Activated CD4-positive, alpha-beta T cell treated with anti-CD3 and anti-CD28 coated beads for 36 hours (primary cell): ENCODE data around the gene CNTN3. TPM values are rescaled to one million over a fixed set of nuclear protein-coding genes. Genes with fewer than 3 reads are reported as not detected.

ENCODE experiments used
- ATAC-seq: fragments of 200-7000 bp; cut with Tn5 transposase; one replicate; pipeline ENCODE4 v1.10.0; 2021; ENCODE audit warnings: mild to moderate bottlenecking, moderate library complexity
- CTCF ChIA-PET: fragments of 350-600 bp; sonication (Branson Sonifier 250); formaldehyde crosslinking; loops from one replicate; lab custom pipeline; 2021; ENCODE audit warnings: antibody characterized with exemption; lab: Charles Lee
- POLR2A ChIA-PET: fragments of 350-600 bp; sonication (Branson Sonifier 250); formaldehyde crosslinking; loops from one replicate; lab custom pipeline; 2021; ENCODE audit warnings: antibody characterized with exemption, inconsistent platforms; lab: Charles Lee
- DNase-seq: peaks from one replicate; pipeline ENCODE4 v3.0.0-alpha.2; 2020
- H3K27ac Mint-ChIP-seq: one replicate; pipeline ENCODE4 v1.8.0; 2021; ENCODE audit warnings: mixed read lengths
- H3K27me3 Mint-ChIP-seq: one replicate; pipeline ENCODE4 v1.8.0; 2021; ENCODE audit warnings: mixed read lengths
- H3K36me3 Mint-ChIP-seq: one replicate; pipeline ENCODE4 v1.8.0; 2021; ENCODE audit warnings: low read depth, mixed read lengths
- H3K4me1 Mint-ChIP-seq: one replicate; pipeline ENCODE4 v1.8.0; 2021; ENCODE audit warnings: mixed read lengths
- H3K4me3 Mint-ChIP-seq: one replicate; pipeline ENCODE4 v1.8.0; 2021; ENCODE audit warnings: mild to moderate bottlenecking, moderate library complexity, mixed read lengths
- H3K9me3 Mint-ChIP-seq: one replicate; pipeline ENCODE4 v1.8.0; 2021; ENCODE audit warnings: low read depth, mixed read lengths
- intact Hi-C, 2 experiments: fragments of 100-400 bp; cut with DNase I in 1 of 2; cut with micrococcal nuclease in 1 of 2; formaldehyde crosslinking; loops; one replicate each; pipeline versions ENCODE4 v1.14.2 to v1.15.1; 2022 to 2024; cut with DNase I, micrococcal nuclease
- total RNA-seq, 2 experiments: library from RNA; stranded (reverse); gene quantifications; one replicate each; pipeline ENCODE4 v1.2.3, GENCODE V29; 2021

The CNTN3 gene
- total RNA-seq, 2 experiments from 2014 or later, result not detected

DNA sequence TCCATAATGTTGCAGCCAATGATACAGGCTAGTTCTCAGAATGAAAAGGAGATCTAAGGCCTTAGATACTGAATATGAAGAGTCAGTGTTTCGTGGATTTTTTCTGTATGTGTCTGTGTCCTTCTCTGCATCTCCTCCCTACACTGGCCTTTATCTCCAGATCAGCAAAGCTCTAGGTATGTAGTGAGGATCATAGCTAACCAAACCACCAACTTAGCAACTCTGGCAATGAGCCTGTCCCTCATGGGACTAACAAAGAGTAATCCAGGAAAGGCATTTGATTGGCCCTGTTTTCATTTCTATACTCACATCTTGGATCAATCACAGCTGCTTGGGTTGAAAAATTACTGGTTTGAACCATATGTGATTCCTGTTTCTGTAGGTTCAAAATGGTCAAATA, 18.6 kb upstream of the CNTN3 start:
- Mint-ChIP-seq H3K36me3 (no peaks in the 10 kb centered on the region), H3K4me1 (no peaks in the 10 kb centered on the region), H3K4me3 (no peak overlapping the region), H3K9me3 (peaks cover 7% of the 10 kb centered on the region), H3K27ac (no peak overlapping the region), H3K27me3 (no peaks in the 10 kb centered on the region)
- no peak for ATAC-seq
- intact Hi-C loops, result no loop called here
- POLR2A ChIA-PET, result no interaction called here
- no peak for DNase-seq
- CTCF ChIA-PET, result no interaction called here

- POLR2A ChIA-PET, result no interaction called here
- CTCF ChIA-PET, result no interaction called here
- no peak for ATAC-seq
- H3K9me3 Mint-ChIP-seq, result peaks cover 7% of the 10 kb centered on the region
- no peaks in the 10 kb centered on the region for H3K36me3 Mint-ChIP-seq
- DNase-seq, result no peak
- H3K4me1 Mint-ChIP-seq, result no peaks in the 10 kb centered on the region
- no peaks in the 10 kb centered on the region for H3K27me3 Mint-ChIP-seq
- H3K4me3 Mint-ChIP-seq, result no peak overlapping the region
- intact Hi-C loops, result no loop called here
- H3K27ac Mint-ChIP-seq, result no peak overlapping the region
These were observed 17.1 kb upstream of the CNTN3 start for GRCh38 chr3:74631351-74632140.

DNA sequence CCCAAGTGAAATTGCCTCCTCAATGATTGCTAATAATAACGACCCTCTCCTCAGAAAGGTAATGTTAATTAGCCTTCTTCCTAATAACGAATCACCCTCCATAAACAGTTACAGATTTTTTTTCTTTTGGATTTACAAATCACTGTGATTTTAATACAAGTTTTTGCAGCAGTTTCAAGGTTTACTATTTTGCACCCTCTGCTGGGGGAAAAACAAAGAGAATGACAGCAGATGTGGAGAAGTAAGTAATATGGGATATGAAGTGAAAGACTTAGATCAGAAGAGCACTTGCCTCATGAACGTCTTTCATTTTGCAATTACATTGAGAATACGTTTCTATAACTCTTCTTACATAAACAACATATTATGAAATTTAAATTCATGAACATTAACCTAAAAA, 16.1 kb upstream of the CNTN3 start:
- ATAC-seq (no peak), DNase-seq (no peak)
- Mint-ChIP-seq H3K9me3 (peaks cover 4% of the 10 kb centered on the region), H3K27me3 (no peaks in the 10 kb centered on the region), H3K27ac (no peak overlapping the region), H3K4me1 (no peaks in the 10 kb centered on the region), H3K36me3 (no peaks in the 10 kb centered on the region), H3K4me3 (no peak overlapping the region)
- ChIA-PET POLR2A (no interaction called here), CTCF (no interaction called here)
- intact Hi-C loops, result no loop called here

GRCh38 chr3:74626011-74626410, 11.6 kb upstream of the CNTN3 start:
- Mint-ChIP-seq H3K27ac (no peak overlapping the region), H3K9me3 (no peaks in the 10 kb centered on the region), H3K4me1 (no peaks in the 10 kb centered on the region), H3K4me3 (no peak overlapping the region), H3K36me3 (no peaks in the 10 kb centered on the region), H3K27me3 (no peaks in the 10 kb centered on the region)
- intact Hi-C loops, result no loop called here
- ChIA-PET CTCF (no interaction called here), POLR2A (no interaction called here)
- DNase-seq (no peak), ATAC-seq (no peak)

DNA sequence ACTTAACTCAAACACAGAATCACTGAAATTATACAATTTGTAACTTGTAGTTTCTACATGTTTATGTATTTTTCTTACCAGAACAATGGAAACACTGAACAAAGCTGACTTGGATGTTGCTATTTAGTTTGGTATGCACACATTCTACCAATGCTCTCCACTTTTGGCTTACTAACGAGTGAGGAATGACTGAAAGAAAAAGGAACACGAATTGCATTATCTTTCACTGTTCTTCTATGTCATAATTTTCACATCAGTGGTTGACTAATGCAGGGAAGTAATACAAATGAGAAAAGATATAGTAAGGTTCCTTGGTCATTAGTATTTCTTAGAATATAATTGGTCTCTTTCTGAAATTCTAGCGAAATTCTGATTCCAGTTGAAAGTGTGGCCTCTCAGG, 9.8 kb upstream of the CNTN3 start:
- Mint-ChIP-seq H3K36me3 (no peaks in the 10 kb centered on the region), H3K27me3 (no peaks in the 10 kb centered on the region), H3K27ac (no peak overlapping the region), H3K4me1 (no peaks in the 10 kb centered on the region), H3K9me3 (no peaks in the 10 kb centered on the region), H3K4me3 (no peak overlapping the region)
- ATAC-seq (no peak), DNase-seq (no peak)
- ChIA-PET POLR2A (no interaction called here), CTCF (no interaction called here)
- intact Hi-C loops, result no loop called here

- intact Hi-C loops, result no loop called here
- H3K36me3 Mint-ChIP-seq, result no peaks in the 10 kb centered on the region
- ATAC-seq (no peak), DNase-seq (no peak)
- no peak overlapping the region for H3K4me3 Mint-ChIP-seq
- no peak overlapping the region for H3K27ac Mint-ChIP-seq
- ChIA-PET CTCF (no interaction called here), POLR2A (no interaction called here)
- H3K27me3 Mint-ChIP-seq, result no peaks in the 10 kb centered on the region
- no peaks in the 10 kb centered on the region for H3K4me1 Mint-ChIP-seq
- no peaks in the 10 kb centered on the region for H3K9me3 Mint-ChIP-seq
These were observed 8.9 kb upstream of the CNTN3 start for GRCh38 chr3:74623261-74623836.

DNA sequence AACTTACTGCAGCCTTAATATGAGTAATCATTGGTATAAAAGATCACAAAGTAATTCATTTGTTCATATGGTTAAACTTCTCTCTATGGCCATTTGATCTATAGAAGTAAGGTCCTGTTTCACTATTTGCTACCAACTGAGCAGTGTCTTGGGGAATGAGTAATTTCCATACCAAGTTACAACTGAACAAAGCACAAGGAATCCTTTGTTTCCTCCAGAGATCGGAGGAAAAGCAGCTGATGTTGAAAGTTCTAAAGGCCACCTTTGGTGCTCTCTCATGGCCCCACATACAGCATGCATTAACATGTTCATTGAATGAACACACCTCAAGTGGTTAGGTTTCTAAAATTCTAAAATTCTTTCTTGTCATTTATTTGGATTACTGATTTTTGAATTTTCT, 7.1 kb upstream of the CNTN3 start:
- no peaks in the 10 kb centered on the region for H3K4me1 Mint-ChIP-seq
- POLR2A ChIA-PET, result no interaction called here
- ATAC-seq, result no peak
- H3K9me3 Mint-ChIP-seq, result no peaks in the 10 kb centered on the region
- H3K27me3 Mint-ChIP-seq, result no peaks in the 10 kb centered on the region
- DNase-seq, result no peak
- H3K36me3 Mint-ChIP-seq, result no peaks in the 10 kb centered on the region
- intact Hi-C loops, result no loop called here
- H3K27ac Mint-ChIP-seq, result no peak overlapping the region
- CTCF ChIA-PET, result no interaction called here
- H3K4me3 Mint-ChIP-seq, result no peak overlapping the region

DNA sequence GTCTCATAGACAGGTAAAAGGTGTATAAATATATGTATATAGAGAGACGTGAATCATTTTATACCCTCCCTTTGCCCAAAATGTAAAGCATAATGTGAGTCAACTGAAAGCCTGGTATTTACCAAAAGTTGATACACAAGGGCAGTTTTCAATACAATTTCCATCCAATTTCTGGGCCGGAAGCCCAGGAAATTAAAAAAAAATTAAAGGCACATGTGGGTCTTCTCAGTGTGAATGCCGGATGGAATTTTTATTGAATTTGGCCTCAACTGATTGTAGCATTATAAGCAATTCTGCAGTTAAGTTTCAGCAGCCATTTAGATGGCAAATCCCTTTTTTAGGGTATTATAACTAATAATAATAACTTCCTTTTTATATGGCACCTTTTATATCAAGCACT, 3.3 kb upstream of the CNTN3 start:
- ChIA-PET CTCF (no interaction called here), POLR2A (no interaction called here)
- intact Hi-C loops, result loop anchor here in 1 of 2 experiments (10.0 kb wide), 1 partner anchor 63 kb away; no protein-coding TSS in a partner anchor
- Mint-ChIP-seq H3K36me3 (no peaks in the 10 kb centered on the region), H3K27ac (no peak overlapping the region), H3K9me3 (no peaks in the 10 kb centered on the region), H3K4me1 (no peaks in the 10 kb centered on the region), H3K4me3 (no peak overlapping the region), H3K27me3 (peaks cover 12% of the 10 kb centered on the region)
- DNase-seq (no peak), ATAC-seq (no peak)

DNA sequence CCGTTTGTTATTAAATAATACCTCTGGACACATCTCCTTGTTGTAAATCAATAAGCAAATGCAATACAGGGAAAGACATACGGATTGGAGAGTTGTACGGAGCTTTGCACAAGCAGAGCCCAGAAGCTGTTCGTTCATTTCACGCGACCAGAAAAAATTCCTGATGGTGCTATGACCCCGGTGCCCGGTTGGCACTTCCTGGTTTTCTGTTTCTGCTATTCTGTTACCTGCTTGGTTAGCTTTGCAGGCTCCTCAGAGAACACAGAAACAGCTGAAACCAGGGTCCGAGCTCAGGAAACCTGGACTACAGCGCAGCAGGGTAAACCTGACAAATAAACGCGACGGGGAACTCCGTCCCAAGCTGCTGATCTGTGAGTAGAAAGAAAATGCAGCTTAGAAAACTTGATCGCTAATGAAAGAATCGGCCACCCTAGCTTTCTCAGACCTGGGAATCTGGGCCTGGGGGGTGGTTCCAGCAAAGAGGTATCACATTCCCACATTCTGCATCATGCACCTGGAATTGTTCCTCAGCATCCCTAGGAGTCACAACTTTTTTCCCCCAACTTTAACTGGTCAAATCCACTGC, 845 bp downstream of the CNTN3 start:
- ChIA-PET CTCF (no interaction called here), POLR2A (no interaction called here)
- Mint-ChIP-seq H3K4me3 (no peak overlapping the region), H3K27me3 (peaks cover 14% of the 10 kb centered on the region), H3K9me3 (no peaks in the 10 kb centered on the region), H3K4me1 (no peaks in the 10 kb centered on the region), H3K27ac (no peak overlapping the region), H3K36me3 (no peaks in the 10 kb centered on the region)
- intact Hi-C loops, result loop anchor here in 1 of 2 experiments (10.0 kb wide), 1 partner anchor 59 kb away; no protein-coding TSS in a partner anchor
- ATAC-seq (no peak), DNase-seq (no peak)

DNA sequence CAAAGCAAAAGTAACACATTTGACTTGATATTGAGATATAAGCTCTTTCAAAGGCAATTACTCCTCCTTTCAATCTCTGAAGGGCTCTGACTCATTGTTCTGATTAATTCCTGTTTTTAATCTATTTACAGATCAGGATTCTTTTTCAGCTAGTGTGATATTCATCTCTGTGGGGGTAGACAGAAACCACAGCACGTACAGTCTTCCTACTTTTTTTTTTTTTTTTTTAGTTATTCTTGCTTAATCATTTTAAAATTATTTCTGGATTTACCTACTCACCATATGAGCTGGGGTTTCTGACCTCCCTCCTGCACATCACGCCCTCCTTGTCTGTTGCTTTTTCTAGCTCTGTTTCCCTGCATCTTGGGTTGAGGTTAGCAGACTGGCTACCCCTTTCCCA, 1.4 kb downstream of the CNTN3 start:
- intact Hi-C loops, result loop anchor here in 1 of 2 experiments (10.0 kb wide), 1 partner anchor 58 kb away; no protein-coding TSS in a partner anchor
- Mint-ChIP-seq H3K27me3 (peaks cover 14% of the 10 kb centered on the region), H3K4me3 (no peak overlapping the region), H3K9me3 (no peaks in the 10 kb centered on the region), H3K27ac (no peak overlapping the region), H3K4me1 (no peaks in the 10 kb centered on the region), H3K36me3 (no peaks in the 10 kb centered on the region)
- POLR2A ChIA-PET, result no interaction called here
- ATAC-seq (no peak), DNase-seq (no peak)
- CTCF ChIA-PET, result interaction anchor here (0.6 to 0.9 kb wide), 2 partner anchors 606 to 923 kb away, joined by 3 to 4 read pairs; no protein-coding TSS in a partner anchor

- CTCF ChIA-PET, result no interaction called here
- H3K27me3 Mint-ChIP-seq, result peaks cover 14% of the 10 kb centered on the region
- intact Hi-C loops, result loop anchor here in 1 of 2 experiments (10.0 kb wide), 1 partner anchor 56 kb away; no protein-coding TSS in a partner anchor
- no peaks in the 10 kb centered on the region for H3K4me1 Mint-ChIP-seq
- H3K4me3 Mint-ChIP-seq, result no peak overlapping the region
- no peaks in the 10 kb centered on the region for H3K36me3 Mint-ChIP-seq
- POLR2A ChIA-PET, result no interaction called here
- H3K9me3 Mint-ChIP-seq, result no peaks in the 10 kb centered on the region
- ATAC-seq (no peak), DNase-seq (no peak)
- no peak overlapping the region for H3K27ac Mint-ChIP-seq
These were observed 3.3 kb downstream of the CNTN3 start for GRCh38 chr3:74611206-74611605.

DNA sequence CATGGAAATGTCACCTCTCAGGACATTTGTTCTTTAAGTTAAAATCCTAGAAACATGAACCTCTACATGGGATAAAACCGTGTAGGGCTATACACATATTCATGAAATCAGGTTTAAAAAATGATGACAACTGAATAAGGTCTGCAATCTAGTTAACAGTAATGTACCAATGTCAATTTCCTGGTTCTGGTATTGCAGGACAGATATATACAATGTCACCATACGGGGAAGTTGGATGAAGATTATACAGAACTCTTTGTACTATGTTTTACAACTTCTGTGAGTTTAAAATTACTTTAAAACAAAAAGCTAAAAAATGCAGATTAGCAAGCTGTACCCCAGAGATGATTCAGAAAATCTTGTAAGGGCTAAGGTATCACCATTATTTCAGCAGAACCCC, 6.7 kb downstream of the CNTN3 start:
- no peak overlapping the region for H3K4me3 Mint-ChIP-seq
- no peak overlapping the region for H3K27ac Mint-ChIP-seq
- CTCF ChIA-PET, result no interaction called here
- POLR2A ChIA-PET, result no interaction called here
- no peaks in the 10 kb centered on the region for H3K36me3 Mint-ChIP-seq
- peaks cover 4% of the 10 kb centered on the region for H3K9me3 Mint-ChIP-seq
- no peaks in the 10 kb centered on the region for H3K4me1 Mint-ChIP-seq
- intact Hi-C loops, result no loop called here
- peaks cover 3% of the 10 kb centered on the region for H3K27me3 Mint-ChIP-seq
- DNase-seq (no peak), ATAC-seq (no peak)
